Non-pigmented ciliary epithelial cell (primary cell): Measurements from ENCODE around the gene HES1.

ENCODE experiments used
- DNase-seq: peaks from one replicate; pipeline ENCODE4 v3.0.0-alpha.2; 2010; ENCODE audit warnings: low read depth

The HES1 gene

DNA sequence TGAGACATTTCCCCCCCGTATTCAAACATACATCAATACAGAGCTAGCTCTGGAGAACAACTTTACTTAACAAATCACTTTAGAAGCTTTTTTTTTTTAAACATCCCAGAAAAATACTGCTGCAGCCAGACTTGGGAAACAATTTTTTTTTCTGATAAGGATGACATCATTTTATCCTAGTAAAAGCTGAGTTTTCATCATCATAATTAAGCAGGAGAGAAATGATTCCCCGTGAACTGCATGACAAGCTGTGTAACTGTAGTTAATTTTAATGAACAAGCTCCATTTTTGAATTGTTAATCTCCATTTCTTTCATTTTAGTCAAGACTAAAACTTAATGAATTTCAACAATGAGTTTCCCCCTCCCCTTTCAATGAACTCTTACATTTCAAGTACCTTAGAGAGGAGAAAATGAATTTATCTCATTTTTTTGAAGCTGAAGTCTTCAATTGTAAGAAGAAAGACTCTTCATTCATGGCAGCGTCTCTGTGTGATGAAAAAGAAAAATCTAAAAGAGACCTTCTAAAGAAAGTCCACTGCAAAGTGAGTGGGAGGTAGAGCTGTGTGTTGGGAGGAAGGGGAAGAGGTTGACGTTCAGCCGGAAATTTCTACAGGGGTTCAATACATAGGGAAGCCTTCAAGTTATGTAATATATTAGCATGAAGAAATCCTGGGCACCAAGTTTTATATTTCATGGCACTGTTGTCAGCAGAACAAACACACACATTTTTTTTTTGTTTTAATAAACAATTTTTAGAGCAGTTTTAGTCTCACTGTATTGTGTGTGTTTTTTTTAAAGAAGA is 31.7 kb downstream of the HES1 start:
- DNase-seq, result no peak

- DNase-seq, result no peak
Observed at GRCh38 chr3:194168994-194169393, 33.0 kb downstream of the HES1 start.

- DNase-seq, result no peak
Observed at GRCh38 chr3:194169595-194169994, 33.6 kb downstream of the HES1 start.

DNA sequence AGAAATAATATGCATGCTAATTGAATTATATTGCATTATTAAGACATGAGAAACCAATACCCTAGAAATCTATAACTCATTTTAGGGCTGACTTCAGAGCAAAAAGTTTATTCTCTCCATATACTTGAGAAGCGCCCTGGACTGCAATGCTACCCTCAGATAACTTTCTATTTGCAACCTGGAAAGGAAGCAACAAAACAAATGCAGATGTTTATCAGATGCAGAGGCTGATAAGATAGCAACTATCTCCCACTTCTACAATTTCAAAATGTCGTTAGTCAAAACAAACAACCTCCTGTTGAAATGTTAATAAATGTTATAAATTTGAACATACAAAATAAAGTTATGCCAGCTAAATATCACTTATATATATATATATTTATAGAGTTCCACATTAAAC is 34.8 kb downstream of the HES1 start:
- no peak for DNase-seq

DNA sequence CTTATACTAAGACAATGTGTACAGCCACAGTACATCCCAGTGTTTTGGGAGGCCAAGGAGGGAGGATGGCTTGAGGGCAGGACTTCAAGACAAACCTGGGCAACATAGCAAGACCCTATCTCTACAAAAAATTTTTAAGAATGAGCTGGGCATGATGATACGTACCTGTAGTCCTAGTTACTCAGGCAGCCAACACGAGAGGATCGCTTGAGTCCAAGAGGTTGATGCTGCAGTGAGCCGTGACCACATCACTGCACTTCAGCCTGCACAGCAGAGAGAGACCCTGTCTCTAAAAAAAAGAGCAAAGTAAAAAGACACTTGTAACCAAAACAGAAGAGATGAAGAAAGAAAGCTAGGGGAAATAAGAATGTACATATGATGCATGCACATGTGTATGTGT is 38.5 kb downstream of the HES1 start:
- no peak for DNase-seq

GRCh38 chr3:194174980-194175379 is 39.0 kb downstream of the HES1 start:
- DNase-seq, result no peak

DNA sequence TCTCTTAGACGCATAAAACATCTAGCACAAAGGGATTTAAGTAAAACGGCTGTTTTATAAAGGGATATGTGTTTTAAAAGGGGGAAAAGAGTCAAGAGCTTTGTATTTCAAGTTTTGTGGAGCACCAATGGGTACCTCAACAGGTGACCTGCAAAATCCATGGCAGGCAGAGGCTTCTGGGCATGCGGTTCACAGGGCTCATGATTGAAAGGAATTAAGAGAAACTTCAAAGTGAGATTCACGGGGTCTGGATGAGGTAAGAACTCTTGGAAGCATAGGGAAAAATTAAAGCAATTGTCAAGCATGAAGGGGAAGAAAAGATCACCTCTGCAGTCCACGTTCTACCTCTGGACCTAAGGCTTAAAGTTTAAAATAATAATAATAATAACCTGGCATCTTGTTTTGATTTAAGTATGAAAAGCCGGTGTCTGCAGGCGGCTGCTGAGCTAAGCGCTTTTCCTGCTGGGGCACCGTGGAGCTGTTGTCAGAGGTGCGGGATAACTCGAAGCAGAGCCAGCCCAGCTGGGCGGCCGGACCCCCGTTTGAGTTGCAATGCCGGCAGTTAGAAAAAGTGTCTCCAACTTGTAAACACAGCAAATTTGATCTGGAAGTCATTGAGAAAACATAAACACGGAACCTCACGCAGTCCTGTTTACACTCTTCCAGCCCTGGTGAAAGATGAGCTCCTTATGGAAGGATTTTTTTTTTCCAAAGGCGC is 40.5 kb downstream of the HES1 start:
- no peak for DNase-seq

- DNase-seq, result no peak
Observed at GRCh38 chr3:194177141-194177540, 41.2 kb downstream of the HES1 start.

GRCh38 chr3:194178128-194178527 is 42.2 kb downstream of the HES1 start:
- no peak for DNase-seq

DNA sequence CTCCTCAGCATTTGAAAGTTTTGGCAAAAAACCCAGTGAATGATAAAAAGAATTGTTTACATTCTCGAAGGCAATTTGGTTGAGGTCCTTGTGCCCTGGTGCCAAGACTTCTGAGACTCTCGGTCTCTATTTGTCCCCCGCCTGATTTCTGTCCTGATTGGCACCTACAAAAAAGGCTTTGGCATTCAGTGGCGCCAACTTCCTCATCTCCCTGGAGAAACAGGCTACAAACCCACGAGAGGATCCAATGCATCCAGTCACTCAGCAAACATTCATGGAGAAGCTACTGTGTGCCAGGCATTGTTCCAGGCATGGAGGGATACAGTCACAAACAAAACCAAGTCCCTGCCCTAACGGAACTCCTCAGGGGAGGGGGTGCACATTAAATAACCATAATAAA is 42.7 kb downstream of the HES1 start:
- DNase-seq, result no peak

GRCh38 chr3:194180570-194180969 is 44.6 kb downstream of the HES1 start:
- DNase-seq, result no peak

GRCh38 chr3:194181612-194182529 is 45.9 kb downstream of the HES1 start:
- no peak for DNase-seq

GRCh38 chr3:194183271-194183670 is 47.3 kb downstream of the HES1 start:
- DNase-seq, result no peak

GRCh38 chr3:194184265-194184751 is 48.4 kb downstream of the HES1 start:
- DNase-seq, result no peak

DNA sequence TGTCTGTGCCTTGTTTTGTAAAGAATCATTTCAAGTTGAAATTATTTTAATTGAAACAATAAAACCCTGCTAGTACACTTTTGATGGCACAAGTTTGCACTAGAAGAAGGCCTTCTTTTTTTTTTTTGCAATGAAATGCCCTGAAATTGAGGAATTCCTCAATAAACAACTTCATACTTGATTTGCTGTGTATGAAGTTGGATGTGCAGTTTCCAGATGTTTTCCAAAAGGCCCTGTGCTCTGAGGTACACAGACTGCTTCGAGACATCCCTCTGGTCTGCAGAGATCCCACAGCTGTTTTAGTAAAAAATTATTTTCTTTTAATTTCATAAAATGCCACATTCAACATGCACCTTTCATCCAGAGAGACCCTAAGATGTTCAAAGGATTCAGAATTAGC is 48.9 kb downstream of the HES1 start:
- DNase-seq, result no peak

GRCh38 chr3:194185221-194185620 is 49.3 kb downstream of the HES1 start:
- no peak for DNase-seq

- no peak for DNase-seq
Observed at GRCh38 chr3:194187233-194187944, 51.4 kb downstream of the HES1 start.
